ENCODE data around the gene SSBP3. TPM values are rescaled to one million over a fixed set of nuclear protein-coding genes. Genes with fewer than 3 reads are reported as not detected.

SSBP3 gene
- total and polyA plus RNA-seq, 2 of the 13 experiments (the other 11 are each of a cell fraction or from before 2014, with no cell fraction given): 8.5 to 17.6 TPM

DNA sequence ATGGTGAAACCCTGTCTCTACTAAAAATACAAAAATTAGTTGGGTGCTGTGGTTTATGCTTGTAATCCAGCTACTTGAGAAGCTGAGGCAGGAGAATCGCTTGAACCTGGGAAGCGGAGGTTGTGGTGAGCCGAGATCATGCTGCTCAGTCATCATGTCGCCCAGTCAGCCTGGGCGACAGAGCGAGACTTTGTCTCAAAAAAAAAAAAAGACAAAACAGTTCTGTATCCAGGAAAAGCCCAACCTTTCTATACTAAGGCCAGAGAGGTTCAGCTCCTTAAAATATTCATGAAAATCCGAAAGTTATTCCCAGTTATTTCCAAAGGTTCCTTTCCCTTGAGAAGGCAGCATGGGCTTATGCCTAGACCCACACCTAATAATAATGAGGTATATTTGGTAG, 202.0 kb downstream of the SSBP3 start:
- DNase-seq (ENCODE audit: low spot score) (no peak), FAIRE-seq (no peak), ATAC-seq (no peak)
- Histone ChIP-seq H3K9me3 (ENCODE audit: low read length) (no peaks in the 10 kb centered on the region), H3K27ac (ENCODE audit: extremely low read length, insufficient read depth, low read length) (no peak overlapping the region), H3K79me2 (ENCODE audit: insufficient read depth, low read length) (peaks cover 33% of the 10 kb centered on the region), H3K4me3 (replicated peaks in 1 of 3; ENCODE audit: insufficient read depth in 1 of 3, low read depth in 2 of 3, low read length in 3 of 3) (no peak overlapping the region), H4K20me1 (ENCODE audit: insufficient read depth, low read length) (no peaks in the 10 kb centered on the region), H3K36me3 (replicated peaks in 1 of 2; ENCODE audit: control insufficient read depth in 1 of 2, insufficient read depth in 2 of 2, low read length in 2 of 2) (peaks cover 13 to 40% of the 10 kb centered on the region in 2 experiments), H3K27me3 (ENCODE audit: control insufficient read depth in 1 of 2, insufficient read depth in 2 of 2, low read length in 2 of 2) (no peaks in the 10 kb centered on the region; a peak in 1 of 5 replicates), H2AFZ (ENCODE audit: low read length) (no peak overlapping the region), H3K4me1 (ENCODE audit: insufficient read depth, low read length) (peaks cover 26% of the 10 kb centered on the region), H3K9ac (ENCODE audit: insufficient read depth, low read depth, low read length) (no peak overlapping the region), H3K4me2 (ENCODE audit: low read depth, low read length) (no peak overlapping the region)
- intact Hi-C loops (cut with micrococcal nuclease; ENCODE audit: unreplicated experiment) (loop anchor here (10.0 kb wide), 1 partner anchor 129 kb away; no protein-coding TSS in a partner anchor), in situ Hi-C loops (cut with HindIII; ENCODE audit: extremely low pct_ligation_motif_present, low pct_unique_long_range_greater_than_20kb) (no loop called here)
- ChIA-PET CTCF (ENCODE audit: low intra/inter-chr PET ratio, low total read pairs) (no interaction called here), POLR2A (interaction anchor here (1.0 kb wide), 1 partner anchor 15 kb away, joined by 3 read pairs; no protein-coding TSS in a partner anchor)
- no TSS peak for BruUV-seq (replicated peaks)
- TF ChIP-seq, protein P1, sequence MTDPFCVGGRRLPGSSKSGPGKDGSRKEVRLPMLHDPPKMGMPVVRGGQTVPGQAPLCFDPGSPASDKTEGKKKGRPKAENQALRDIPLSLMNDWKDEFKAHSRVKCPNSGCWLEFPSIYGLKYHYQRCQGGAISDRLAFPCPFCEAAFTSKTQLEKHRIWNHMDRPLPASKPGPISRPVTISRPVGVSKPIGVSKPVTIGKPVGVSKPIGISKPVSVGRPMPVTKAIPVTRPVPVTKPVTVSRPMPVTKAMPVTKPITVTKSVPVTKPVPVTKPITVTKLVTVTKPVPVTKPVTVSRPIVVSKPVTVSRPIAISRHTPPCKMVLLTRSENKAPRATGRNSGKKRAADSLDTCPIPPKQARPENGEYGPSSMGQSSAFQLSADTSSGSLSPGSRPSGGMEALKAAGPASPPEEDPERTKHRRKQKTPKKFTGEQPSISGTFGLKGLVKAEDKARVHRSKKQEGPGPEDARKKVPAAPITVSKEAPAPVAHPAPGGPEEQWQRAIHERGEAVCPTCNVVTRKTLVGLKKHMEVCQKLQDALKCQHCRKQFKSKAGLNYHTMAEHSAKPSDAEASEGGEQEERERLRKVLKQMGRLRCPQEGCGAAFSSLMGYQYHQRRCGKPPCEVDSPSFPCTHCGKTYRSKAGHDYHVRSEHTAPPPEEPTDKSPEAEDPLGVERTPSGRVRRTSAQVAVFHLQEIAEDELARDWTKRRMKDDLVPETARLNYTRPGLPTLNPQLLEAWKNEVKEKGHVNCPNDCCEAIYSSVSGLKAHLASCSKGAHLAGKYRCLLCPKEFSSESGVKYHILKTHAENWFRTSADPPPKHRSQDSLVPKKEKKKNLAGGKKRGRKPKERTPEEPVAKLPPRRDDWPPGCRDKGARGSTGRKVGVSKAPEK (CRISPR knock-in tag; IDR thresholded peaks at IDR 0.05; ENCODE audit: borderline replicate concordance): no peak
- TF ChIP-seq ZNF564 (CRISPR knock-in tag; IDR thresholded peaks at IDR 0.05): no peak
- no peak for TF ChIP-seq GABPB1 (CRISPR knock-in tag; IDR thresholded peaks at IDR 0.05)
- no peak for TF ChIP-seq ZNF660 (CRISPR knock-in tag; IDR thresholded peaks at IDR 0.05; ENCODE audit: borderline replicate concordance, low read depth)
- no peak for TF ChIP-seq SMARCE1 (IDR thresholded peaks at IDR 0.05; ENCODE audit: borderline replicate concordance)
- TF ChIP-seq, protein P2, sequence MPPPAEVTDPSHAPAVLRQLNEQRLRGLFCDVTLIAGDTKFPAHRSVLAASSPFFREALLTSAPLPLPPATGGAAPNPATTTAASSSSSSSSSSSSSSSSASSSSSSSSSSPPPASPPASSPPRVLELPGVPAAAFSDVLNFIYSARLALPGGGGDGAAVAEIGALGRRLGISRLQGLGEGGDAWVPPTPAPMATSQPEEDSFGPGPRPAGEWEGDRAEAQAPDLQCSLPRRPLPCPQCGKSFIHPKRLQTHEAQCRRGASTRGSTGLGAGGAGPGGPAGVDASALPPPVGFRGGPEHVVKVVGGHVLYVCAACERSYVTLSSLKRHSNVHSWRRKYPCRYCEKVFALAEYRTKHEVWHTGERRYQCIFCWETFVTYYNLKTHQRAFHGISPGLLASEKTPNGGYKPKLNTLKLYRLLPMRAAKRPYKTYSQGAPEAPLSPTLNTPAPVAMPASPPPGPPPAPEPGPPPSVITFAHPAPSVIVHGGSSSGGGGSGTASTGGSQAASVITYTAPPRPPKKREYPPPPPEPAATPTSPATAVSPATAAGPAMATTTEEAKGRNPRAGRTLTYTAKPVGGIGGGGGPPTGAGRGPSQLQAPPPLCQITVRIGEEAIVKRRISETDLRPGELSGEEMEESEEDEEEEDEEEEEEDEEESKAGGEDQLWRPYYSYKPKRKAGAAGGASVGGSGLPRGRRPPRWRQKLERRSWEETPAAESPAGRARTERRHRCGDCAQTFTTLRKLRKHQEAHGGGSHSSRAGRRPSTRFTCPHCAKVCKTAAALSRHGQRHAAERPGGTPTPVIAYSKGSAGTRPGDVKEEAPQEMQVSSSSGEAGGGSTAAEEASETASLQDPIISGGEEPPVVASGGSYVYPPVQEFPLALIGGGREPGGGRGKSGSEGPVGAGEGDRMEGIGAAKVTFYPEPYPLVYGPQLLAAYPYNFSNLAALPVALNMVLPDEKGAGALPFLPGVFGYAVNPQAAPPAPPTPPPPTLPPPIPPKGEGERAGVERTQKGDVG (CRISPR knock-in tag; IDR thresholded peaks at IDR 0.05; ENCODE audit: borderline replicate concordance): no peak
- TF ChIP-seq EEA1 (CRISPR knock-in tag; IDR thresholded peaks at IDR 0.05; ENCODE audit: borderline replicate concordance): no peak
- TF ChIP-seq RFXAP (CRISPR knock-in tag; IDR thresholded peaks at IDR 0.05; ENCODE audit: borderline replicate concordance): no peak
- TF ChIP-seq ZNF335 (CRISPR knock-in tag; IDR thresholded peaks at IDR 0.05): no peak
- WGBS (ENCODE audit: low lambda C conversion rate): 85% methylated on average over 7 of the region's 7 CpGs
